IPS DF 4.7 (cell line): Measurements from ENCODE around the gene FOXD4L5.
"Not testable (repeated sequence)": the region's sequence is repeated elsewhere in the genome, so short reads cannot be mapped to it uniquely, and the experiment has no call there.

ENCODE experiments used
- DNase-seq: peaks from one replicate; pipeline ENCODE4 v3.0.0-alpha.2; 2013; ENCODE audit warnings: low spot score; ENCODE audit errors: extremely low read depth

FOXD4L5 gene

GRCh38 chr9:65285109-65285508 lies at the start of gene FOXD4L5:
TSS of gene FOXD4L5 (minus strand) at chr9:65285209. CDS start at chr9:65284377, 832 bp downstream.
- DNase-seq, result not testable (repeated sequence)

- DNase-seq, result not testable (repeated sequence)
Measured at GRCh38 chr9:65283943-65284342, 1.1 kb downstream of the FOXD4L5 start.

DNA sequence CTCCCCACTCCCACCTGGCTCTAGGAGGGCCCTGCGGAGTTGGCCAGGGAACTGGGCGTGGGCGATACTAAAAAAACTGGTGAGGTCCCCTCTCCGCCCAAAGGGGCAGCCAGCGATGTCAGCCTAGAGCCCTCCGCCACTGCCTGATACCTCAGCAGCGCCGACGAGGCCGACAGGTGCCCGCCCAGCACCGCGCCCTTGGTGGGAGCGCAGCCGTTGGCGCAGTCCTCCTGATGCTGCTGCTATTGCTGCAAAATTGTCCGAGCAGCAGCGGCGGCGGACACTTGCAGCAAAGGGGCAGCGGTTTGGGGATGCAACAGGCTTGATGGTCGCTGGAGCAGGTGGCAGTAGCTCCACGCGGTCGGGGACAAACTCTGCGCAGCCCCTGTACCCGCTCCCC lies 2.0 kb downstream of the FOXD4L5 start:
- DNase-seq, result not testable (repeated sequence)
